GM23248 (cell line): ENCODE results near the gene ANO8. TPM values are rescaled to one million over a fixed set of nuclear protein-coding genes. Genes with fewer than 3 reads are reported as not detected.

ENCODE experiments used
- DNase-seq: peaks from one replicate; pipeline ENCODE4 v3.0.0-alpha.2; 2015
- H2AFZ ChIP-seq: fragments of 200-600 bp; sonication (generic); 2 replicates; pipeline ENCODE4 v1.6.1; 2016; ENCODE audit warnings: antibody characterized with exemption
- H3F3A ChIP-seq: fragments of 200-600 bp; sonication (generic); 2 replicates; pipeline ENCODE4 v1.6.1; 2016; ENCODE audit warnings: mild to moderate bottlenecking, antibody characterized with exemption, mixed run types; ENCODE audit not compliant: insufficient read depth
- H3K27ac ChIP-seq: fragments of 200-600 bp; sonication (generic); 2 replicates; pipeline ENCODE4 v1.5.1; 2016; ENCODE audit warnings: mild to moderate bottlenecking
- H3K27me3 ChIP-seq: fragments of 200-600 bp; sonication (generic); replicated peaks from 2 replicates; pipeline ENCODE4 v1.6.1; 2016; ENCODE audit warnings: mild to moderate bottlenecking; ENCODE audit not compliant: insufficient read depth
- H3K36me3 ChIP-seq: fragments of 200-600 bp; sonication (generic); 2 replicates; pipeline ENCODE4 v1.6.1; 2016; ENCODE audit warnings: low read depth, mild to moderate bottlenecking
- H3K4me1 ChIP-seq: fragments of 200-600 bp; sonication (generic); 2 replicates; pipeline ENCODE4 v1.6.1; 2016; ENCODE audit warnings: mild to moderate bottlenecking; ENCODE audit not compliant: insufficient read depth
- H3K4me2 ChIP-seq: fragments of 200-600 bp; sonication (generic); one replicate; pipeline ENCODE4 v1.6.1; 2016; ENCODE audit warnings: mild to moderate bottlenecking; ENCODE audit not compliant: unreplicated experiment
- H3K4me3 ChIP-seq: fragments of 200-600 bp; sonication (generic); 2 replicates; pipeline ENCODE4 v1.5.1; 2016; ENCODE audit warnings: mild to moderate bottlenecking
- H3K79me2 ChIP-seq: fragments of 200-600 bp; sonication (generic); 2 replicates; pipeline ENCODE4 v1.6.1; 2016; ENCODE audit warnings: mild to moderate bottlenecking; ENCODE audit not compliant: insufficient read depth
- H3K9ac ChIP-seq: fragments of 200-600 bp; sonication (generic); 2 replicates; pipeline ENCODE4 v1.6.1; 2016; ENCODE audit warnings: mild to moderate bottlenecking
- H3K9me2 ChIP-seq: fragments of 200-600 bp; sonication (generic); 2 replicates; pipeline ENCODE4 v1.6.1; 2016; ENCODE audit warnings: mixed run types, mild to moderate bottlenecking, moderate library complexity; ENCODE audit not compliant: insufficient read depth
- H3K9me3 ChIP-seq: fragments of 200-600 bp; sonication (generic); one replicate; pipeline ENCODE4 v1.6.1; 2017; ENCODE audit warnings: low read depth
- H4K20me1 ChIP-seq: fragments of 200-600 bp; sonication (generic); 2 replicates; pipeline ENCODE4 v1.6.0; 2016; ENCODE audit not compliant: insufficient read depth
- EZH2 ChIP-seq: fragments of 200-600 bp; sonication (generic); IDR thresholded peaks from 2 replicates; pipeline ENCODE4 v1.6.1; 2018; ENCODE audit warnings: antibody characterized with exemption, mild to moderate bottlenecking; ENCODE audit not compliant: insufficient read depth, poor library complexity, severe bottlenecking
- EZH2phosphoT487 ChIP-seq: fragments of 200-600 bp; sonication (generic); IDR thresholded peaks from 2 replicates; pipeline ENCODE4 v1.6.1; 2018; ENCODE audit warnings: antibody characterized with exemption, moderate library complexity, mild to moderate bottlenecking, low read depth; ENCODE audit not compliant: insufficient read depth
- WGBS, 2 experiments: methylation state at CpG; one replicate each; pipeline ENCODE4 v1.1.6; 2015 to 2017; ENCODE audit warnings: low lambda C conversion rate in 2 of 2, low coverage in 1 of 2; ENCODE audit errors: missing lambda C conversion rate in 2 of 2; 5-methylcytosine and 5-hydroxymethylcytosine counted together
- in situ Hi-C: fragments of 300-500 bp; cut with MboI; formaldehyde crosslinking; loops from 2 replicates; pipeline ENCODE4 v1.15.0; 2020
- polyA plus RNA-seq: library from polyadenylated mRNA; unstranded; fragments of >200 nt; fragmentation: Nextera tagmentation; extraction: Ambion mirVana; gene quantifications from 2 replicates; pipeline ENCODE4 v1.2.1, GENCODE V29; 2016
- total RNA-seq: library from RNA; depleted of rRNA; stranded (reverse); fragments of >200 nt; shearing (Covaris generic); gene quantifications from 2 replicates; pipeline ENCODE4 v1.2.3, GENCODE V29; 2014

The ANO8 gene
- total and polyA plus RNA-seq, 2 experiments from 2014 or later, result 0.61 to 4.0 TPM

GRCh38 chr19:17322854-17323253 is 11.8 kb downstream of the ANO8 start:
- H3K9me2 ChIP-seq, result no peaks in the 10 kb centered on the region
- H3K27ac ChIP-seq, result no peak overlapping the region
- H4K20me1 ChIP-seq, result no peaks in the 10 kb centered on the region
- no peak for TF ChIP-seq EZH2phosphoT487
- TF ChIP-seq EZH2, result no peak
- no peak overlapping the region for H3K4me3 ChIP-seq
- in situ Hi-C loops, result no loop called here
- H3K79me2 ChIP-seq, result no peaks in the 10 kb centered on the region
- peak overlapping the region; percentile 0 for H3K4me2 ChIP-seq
- H3K9ac ChIP-seq, result no peak overlapping the region
- H3K9me3 ChIP-seq, result no peaks in the 10 kb centered on the region
- no peaks in the 10 kb centered on the region for H3K36me3 ChIP-seq
- H3F3A ChIP-seq, result 0 out of 2 replicates have a peak, but pooled peaks cover 12% of the 10 kb centered on the region
- no peak for DNase-seq
- 58 to 61% methylated on average over 9 to 10 of the region's 10 CpGs for WGBS, 2 experiments
- H2AFZ ChIP-seq, result no peak overlapping the region
- no peaks in the 10 kb centered on the region for H3K4me1 ChIP-seq
- H3K27me3 ChIP-seq, result no peaks in the 10 kb centered on the region

GRCh38 chr19:17321655-17322489 is 12.8 kb downstream of the ANO8 start:
- Histone ChIP-seq H3K79me2 (no peaks in the 10 kb centered on the region), H3K9me2 (no peaks in the 10 kb centered on the region), H3K27me3 (no peaks in the 10 kb centered on the region), H3K36me3 (no peaks in the 10 kb centered on the region; the same call in 1 of the 2 replicates), H3K4me3 (no peak overlapping the region), H3K4me2 (no peak overlapping the region), H2AFZ (no peak overlapping the region), H3K4me1 (no peaks in the 10 kb centered on the region), H3K27ac (no peak overlapping the region), H4K20me1 (no peaks in the 10 kb centered on the region), H3K9me3 (no peaks in the 10 kb centered on the region), H3F3A (0 out of 2 replicates have a peak, but pooled peaks cover 12% of the 10 kb centered on the region), H3K9ac (no peak overlapping the region)
- TF ChIP-seq EZH2phosphoT487, result no peak
- no peak for TF ChIP-seq EZH2
- in situ Hi-C loops, result no loop called here
- DNase-seq, result no peak
- 96 to 98% methylated on average over 18 to 19 of the region's 19 CpGs for WGBS, 2 experiments

GRCh38 chr19:17320435-17320834 is 14.2 kb downstream of the ANO8 start:
- WGBS, 2 experiments, result 81 to 87% methylated on average over 11 of the region's 11 CpGs

GRCh38 chr19:17319473-17320238 is 15.0 kb downstream of the ANO8 start:
- Histone ChIP-seq H3K4me3 (no peak overlapping the region), H3K9ac (no peak overlapping the region), H3K9me3 (no peaks in the 10 kb centered on the region), H3K9me2 (no peaks in the 10 kb centered on the region), H3K27ac (no peak overlapping the region), H3K36me3 (no peaks in the 10 kb centered on the region; the same call in 1 of the 2 replicates), H3K4me1 (no peaks in the 10 kb centered on the region), H3K27me3 (no peaks in the 10 kb centered on the region), H3K79me2 (peaks cover 1% of the 10 kb centered on the region; the same call in 1 of the 2 replicates), H3F3A (no peaks in the 10 kb centered on the region), H2AFZ (no peak overlapping the region), H3K4me2 (no peak overlapping the region), H4K20me1 (no peaks in the 10 kb centered on the region)
- no peak for TF ChIP-seq EZH2
- TF ChIP-seq EZH2phosphoT487, result no peak
- in situ Hi-C loops, result no loop called here
- 93 to 94% methylated on average over 28 to 40 of the region's 40 CpGs for WGBS, 2 experiments
- DNase-seq, result no peak

More at GRCh38 chr19:17320435-17320834, 14.2 kb downstream of the ANO8 start:
- no peak for TF ChIP-seq EZH2
- TF ChIP-seq EZH2phosphoT487, result no peak
- no peak overlapping the region for H3K4me3 ChIP-seq
- H3K9me3 ChIP-seq, result no peaks in the 10 kb centered on the region
- no peak for DNase-seq
- no peaks in the 10 kb centered on the region for H4K20me1 ChIP-seq
- H2AFZ ChIP-seq, result no peak overlapping the region
- H3K9ac ChIP-seq, result no peak overlapping the region
- no peaks in the 10 kb centered on the region for H3K27me3 ChIP-seq
- no peaks in the 10 kb centered on the region for H3K79me2 ChIP-seq
- H3K36me3 ChIP-seq, result no peaks in the 10 kb centered on the region; the same call in 1 of the 2 replicates
- H3K4me1 ChIP-seq, result no peaks in the 10 kb centered on the region
- no peak overlapping the region for H3K4me2 ChIP-seq
- in situ Hi-C loops, result no loop called here
- H3F3A ChIP-seq, result no peaks in the 10 kb centered on the region
- no peak overlapping the region for H3K27ac ChIP-seq
- no peaks in the 10 kb centered on the region for H3K9me2 ChIP-seq
